Myocyte (in vitro differentiated cells): Measurements from ENCODE around the gene TRAPPC10. TPM values are rescaled to one million over a fixed set of nuclear protein-coding genes. Genes with fewer than 3 reads are reported as not detected.
A peak's percentile ranks its signal among the peaks of the same experiment; 100 is the strongest.

Experiments used
- DNase-seq: peaks from one replicate; pipeline ENCODE4 v3.0.0-alpha.2; 2012; ENCODE audit warnings: low read depth
- total RNA-seq: library from RNA; depleted of rRNA; stranded (reverse); fragments of >200 nt; gene quantifications from 2 replicates; pipeline ENCODE4 v1.2.3, GENCODE V29; 2014

TRAPPC10 gene
- total RNA-seq, 1 donor from 2014 or later = 22.4 TPM

DNA sequence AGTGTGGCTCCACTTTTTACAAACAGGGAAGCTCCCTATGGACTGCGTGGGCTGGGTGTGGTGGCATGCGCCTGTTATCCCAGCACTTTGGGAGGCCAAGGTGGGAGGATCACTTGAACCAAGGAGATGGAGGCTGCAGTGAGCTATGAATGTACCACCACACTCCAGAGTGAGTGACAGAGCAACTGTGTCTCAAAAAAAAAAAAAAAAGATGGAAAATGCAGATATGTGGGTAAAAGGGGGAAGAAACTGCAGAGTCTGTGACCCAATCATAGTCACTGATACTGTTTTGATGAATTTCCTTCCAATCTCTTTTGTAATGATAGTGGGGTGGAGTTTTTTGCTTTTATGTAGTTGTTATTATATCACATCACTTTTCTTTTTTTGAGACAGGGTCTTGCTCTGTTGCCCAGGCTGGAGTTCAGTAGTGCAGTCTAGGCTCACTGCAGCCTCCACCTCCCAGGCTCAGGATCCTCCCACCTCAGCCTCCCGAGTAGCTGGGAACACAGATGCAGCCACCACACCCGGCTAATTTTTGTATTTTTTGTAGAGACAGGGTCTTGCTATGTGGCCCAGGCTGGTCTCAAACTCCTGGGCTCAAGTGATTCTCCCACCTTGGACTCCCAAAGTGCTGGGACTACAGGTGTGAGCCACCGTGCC, 8.7 kb upstream of the TRAPPC10 start:
- DNase-seq = no peak

DNA sequence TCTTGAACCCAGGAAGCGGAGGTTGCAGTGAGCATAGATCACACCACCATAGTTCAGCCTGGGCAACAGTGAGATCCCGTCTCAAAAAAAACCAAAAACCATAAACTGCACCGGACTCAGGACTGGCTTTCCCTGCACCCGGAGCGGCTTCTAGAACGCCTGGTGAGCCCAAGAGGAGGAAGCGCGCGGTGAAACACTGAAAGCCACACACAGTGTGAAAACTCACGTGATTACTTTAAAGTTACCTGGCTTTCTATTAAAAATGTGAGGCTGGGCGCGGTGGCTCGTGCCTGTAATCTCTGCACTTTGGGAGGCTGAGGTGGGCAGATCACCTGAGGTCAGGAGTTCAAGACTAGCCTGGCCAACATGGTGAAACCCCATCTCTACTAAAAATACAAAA, 7.0 kb upstream of the TRAPPC10 start:
- no peak for DNase-seq

DNA sequence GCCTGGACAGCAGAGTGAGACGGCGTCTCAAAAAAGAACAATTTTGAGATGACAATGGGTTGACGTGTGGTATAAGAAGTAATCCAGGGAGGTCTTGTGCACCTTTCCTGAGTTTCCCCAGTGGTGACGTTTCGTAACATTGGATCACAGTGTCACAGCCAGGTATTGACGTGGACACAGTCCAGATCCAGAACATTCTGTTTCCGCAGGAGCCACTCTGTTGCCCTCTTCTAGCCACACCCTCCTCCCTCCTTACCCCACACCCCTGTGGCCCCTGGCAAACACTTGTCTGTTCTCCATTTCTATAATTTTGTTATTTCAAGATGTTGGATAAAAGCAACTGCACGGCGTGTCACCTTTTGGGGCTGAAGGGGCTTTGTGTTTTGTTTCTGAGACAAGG, 6.5 kb upstream of the TRAPPC10 start:
- DNase-seq = no peak

DNA sequence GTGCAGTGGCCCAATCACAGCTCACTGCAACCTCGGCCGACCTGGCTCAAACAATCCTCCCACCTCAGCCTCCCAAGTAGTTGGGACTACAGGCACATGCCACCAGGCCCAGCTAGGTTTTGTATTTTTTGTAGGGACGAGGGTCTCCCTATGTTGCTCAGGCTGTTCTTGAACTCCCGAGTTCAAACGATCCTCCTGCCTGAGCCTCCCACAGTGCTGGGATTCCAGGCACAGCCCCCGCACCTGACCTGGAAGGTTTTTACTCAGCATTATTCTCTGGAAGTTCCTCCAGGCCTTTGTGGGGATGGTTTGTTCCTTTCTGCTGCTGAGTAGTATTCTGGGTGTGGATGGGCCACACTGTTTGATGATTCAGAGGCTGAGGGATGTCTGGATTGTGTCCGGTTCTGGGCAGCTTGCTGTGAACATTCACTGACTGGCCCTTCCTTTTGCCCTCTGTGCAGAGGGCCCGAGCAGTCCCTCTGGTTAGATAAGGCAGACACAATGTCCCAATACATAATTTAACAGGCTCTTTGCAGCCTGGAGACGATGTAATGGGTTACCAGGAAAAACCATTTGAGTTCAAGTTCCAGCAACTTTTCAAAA, 6.0 kb upstream of the TRAPPC10 start:
- DNase-seq = peak; percentile 79

DNA sequence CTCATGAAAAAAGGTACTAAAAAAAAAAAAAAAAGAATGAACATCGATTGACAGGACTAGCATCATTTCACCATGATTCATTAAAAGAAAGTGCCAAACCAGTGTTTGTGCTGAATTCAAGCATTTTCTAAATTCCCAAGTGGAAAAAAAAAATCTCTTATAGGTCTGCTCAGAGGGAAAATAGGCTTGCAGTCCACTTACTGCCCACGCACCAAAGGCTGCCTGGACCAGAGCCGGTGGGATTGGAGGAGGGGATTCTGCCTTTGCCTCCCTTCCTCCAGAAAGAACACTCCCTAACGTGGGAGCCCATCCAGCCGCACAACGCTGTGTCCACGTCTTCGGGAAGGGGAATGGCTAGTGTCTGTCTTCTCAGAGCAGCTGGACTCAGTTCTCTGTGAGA, 5.5 kb upstream of the TRAPPC10 start:
- no peak for DNase-seq

DNA sequence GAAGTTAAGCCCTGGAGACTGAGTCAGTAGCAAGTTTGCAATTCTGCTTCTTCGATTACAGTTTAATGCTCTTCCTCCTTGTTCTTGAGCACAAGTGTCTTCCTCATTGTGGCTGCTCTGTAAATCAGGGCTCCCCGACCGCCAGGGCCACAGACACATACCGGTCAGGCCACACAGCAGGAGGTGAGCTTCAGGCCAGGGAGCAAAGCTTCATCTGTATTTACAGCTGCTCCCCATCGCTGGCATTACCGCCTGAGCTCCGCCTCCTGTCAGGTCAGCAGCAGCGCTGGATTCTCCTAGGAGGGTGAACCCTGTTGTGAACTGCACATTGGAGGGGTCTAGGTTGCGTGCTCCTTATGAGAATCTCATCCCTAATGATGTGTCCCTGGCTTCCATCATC, 1.7 kb upstream of the TRAPPC10 start:
- peak; percentile 36 for DNase-seq

DNA sequence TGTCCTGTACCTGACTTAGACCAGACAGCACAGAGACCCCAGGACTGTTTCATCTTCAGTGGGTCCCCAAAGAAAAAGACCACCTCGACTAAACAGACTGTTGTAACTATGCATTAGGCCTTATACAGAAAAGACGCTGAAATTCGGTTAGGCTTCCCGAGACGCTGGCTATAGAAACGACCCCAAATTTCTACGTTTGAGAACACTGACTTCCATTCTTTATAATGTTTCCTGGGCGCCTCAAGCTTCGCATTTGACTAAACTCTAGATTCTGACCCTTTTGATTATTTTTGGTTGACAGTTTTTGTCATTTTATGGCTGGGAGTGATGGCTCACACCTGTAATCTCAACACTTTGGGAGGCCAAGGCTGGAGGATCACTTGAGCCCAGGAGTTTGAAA, 986 bp upstream of the TRAPPC10 start:
- DNase-seq = no peak

DNA sequence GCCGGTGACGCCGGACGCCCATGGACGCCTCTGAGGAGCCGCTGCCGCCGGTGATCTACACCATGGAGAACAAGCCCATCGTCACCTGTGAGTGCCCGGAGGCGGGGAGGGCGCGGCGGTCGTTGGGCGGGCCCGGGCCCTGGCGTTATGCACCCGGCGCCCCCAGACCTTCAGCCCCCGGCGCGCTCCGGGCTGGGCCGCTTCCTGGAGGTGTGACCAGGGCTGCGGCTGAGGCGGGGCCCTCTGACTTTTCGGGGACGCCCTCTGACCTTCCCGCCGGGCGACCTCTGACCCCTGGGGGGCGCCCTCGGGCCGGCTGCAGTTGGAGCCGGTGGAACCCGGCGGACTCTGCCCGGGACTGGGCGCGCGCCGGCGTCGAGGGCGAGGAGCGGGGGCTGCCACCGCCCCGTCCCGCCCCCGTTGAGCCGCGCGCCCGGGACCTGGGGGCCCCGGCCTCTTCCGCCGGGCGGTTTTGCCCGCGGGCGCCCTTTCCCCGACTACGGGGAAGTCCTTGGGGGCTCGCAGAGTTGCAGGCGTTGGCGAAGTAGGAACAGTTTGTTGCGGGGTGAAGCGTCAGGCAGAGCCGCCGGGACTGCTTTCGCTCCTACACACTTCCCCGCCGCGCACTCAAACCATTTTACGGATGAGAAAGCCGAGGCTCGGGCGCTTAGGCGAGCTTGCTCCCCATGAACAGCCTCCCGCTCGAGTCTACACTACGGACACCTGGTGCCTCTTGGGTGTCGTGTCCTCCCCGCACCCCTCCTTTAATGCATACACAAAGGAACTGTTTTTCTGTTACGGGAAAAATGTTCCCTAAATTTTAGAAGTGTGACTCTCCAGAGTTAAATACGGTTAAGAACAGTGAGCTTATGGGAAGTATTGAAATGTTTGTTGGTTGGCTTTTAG, 618 bp downstream of the TRAPPC10 start:
- peak; percentile 44 for DNase-seq

DNA sequence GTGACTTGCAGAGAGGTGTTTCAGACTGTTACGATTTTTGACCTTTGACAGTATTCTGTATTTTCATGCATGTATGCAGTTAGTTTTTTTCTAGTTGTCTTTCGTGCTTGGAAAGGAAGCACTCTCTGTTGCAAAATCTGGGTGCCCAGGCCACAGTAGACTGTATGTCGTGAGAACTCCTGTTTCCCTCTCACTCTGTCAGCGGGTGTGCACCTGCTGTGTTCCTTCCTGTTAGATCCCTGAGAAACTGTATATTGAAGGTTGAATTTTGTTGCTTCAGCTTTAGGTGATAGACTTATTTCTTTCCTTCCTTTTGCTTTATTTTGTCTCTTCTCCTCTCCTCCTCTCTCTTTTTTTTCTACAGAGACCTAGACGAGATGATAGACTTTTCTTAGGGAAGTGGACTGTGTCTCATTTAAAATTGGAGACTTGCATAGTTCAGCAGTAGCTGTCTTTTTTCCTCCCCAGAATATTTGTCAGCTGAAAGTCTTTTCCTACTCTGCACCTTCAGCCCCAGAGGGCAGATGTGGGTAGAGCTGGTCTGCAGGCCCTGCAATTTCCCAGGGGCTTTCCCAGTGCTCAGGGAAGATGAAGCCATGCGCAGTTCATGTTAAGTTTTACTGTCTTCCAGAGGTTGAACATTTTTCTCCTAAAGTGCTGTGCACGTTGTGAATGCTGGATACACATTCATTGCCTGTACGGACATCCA, 1.4 kb downstream of the TRAPPC10 start:
- peak; percentile 53 for DNase-seq

DNA sequence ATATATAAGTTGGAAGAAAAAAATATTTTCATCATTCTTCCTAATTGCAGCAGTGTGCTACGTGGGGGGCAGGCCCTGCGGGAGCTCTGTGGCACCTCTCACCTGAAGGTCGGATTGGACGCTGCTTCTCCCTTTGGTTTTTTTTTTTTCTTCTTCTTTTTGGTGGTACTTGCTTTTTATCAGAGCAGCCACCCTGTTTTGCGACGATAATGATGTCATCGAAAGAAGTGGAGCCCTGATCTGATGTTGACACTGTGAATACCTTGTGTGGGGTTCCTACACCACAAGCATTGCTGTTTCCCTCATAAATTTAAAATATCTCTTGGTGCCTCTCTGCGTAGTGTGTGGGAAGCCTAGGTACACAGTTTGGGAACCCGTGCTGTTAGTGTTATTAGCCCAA, 5.5 kb downstream of the TRAPPC10 start:
- no peak for DNase-seq

DNA sequence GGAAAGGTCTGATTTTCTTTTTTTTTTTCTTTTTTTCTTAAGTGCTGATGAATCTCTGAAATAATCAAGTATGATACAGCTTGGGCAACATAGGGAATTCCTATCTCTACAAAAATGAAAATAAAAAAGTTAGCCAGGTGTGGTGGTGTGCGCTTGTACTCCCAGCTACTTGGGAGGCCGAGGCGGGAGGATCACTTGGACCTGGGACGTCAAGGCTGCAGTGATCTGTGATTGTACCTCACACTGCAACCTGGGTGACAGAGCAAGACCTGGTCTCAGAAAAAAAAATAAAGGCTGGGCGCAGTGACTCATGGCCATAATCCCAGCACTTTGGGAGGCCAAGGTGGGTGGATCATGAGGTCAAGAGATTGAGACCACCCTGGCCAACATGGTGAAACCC, 6.0 kb downstream of the TRAPPC10 start:
- DNase-seq = no peak

DNA sequence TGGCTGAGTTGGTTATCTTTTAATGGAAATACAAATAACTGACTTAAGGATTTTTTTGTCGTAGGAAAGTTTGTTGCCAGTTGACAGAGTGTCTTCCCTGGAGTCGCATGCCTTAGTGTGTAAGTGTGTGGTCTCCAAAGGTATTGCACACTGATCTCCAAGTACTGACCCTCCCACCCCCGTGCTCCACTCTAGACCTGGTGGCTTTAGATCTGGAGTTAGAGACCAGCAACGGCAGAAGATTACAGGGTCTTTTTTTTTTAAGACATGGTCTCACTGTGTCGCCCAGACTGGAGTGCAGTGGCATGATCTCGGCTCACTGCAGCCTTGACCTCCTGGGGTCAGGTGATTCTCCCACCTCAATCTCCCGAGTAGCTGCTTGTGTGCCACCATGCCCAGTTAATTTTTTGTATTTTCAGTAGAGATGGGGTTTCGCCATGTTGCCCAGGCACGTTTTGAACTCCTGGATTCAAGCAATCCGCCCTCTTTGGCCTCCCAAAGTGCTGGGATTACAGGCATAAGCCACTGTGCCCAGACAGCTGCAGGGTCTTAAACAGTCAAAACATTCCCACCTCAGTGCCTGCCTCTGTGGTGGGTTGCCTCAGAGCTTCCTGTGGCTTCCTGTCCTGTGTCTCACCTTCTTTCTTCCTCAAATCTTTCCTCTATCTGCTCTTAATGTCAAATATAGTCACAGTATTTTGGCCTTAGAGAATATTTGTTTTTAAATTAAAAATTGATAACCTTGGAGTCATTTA, 6.9 kb downstream of the TRAPPC10 start:
- peak; percentile 31 for DNase-seq

DNA sequence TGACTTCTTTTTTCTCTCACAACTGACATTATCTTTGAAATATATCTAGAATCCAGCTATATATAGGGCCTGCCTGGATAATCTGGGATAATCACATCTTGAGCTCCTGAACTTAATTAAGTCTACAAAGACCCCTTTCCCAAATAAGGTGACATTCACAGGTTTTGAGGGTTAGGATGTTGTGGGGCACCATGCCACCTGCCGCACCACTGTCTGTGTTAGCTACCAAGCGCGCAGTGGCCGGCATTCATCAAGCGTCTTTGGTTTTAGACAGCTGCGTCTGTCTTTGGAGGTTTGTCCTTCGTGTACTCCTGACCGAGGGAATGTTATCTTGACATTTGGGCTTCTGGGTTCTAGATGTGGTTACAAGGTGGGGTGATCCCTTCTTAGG, 7.5 kb downstream of the TRAPPC10 start:
- DNase-seq = peak; percentile 55

DNA sequence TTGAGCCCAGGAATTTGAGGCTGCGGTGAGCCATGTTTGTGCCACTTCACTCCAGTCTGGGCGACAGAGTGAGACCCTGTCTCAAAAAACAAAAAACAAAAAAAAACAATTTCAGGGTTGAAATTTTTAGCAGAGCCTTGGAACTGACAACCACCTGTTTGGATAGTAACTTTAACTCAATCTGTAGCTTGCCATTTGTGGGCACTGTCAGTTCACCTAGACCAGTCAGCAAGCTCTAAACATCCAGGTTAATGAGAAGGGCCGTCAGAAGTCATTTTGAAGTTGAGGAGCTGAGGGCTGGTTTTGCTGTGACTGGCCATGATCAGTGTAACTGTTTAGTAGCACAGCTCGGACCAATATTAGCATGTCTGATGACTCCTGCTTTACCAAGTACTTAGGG, 8.4 kb downstream of the TRAPPC10 start:
- no peak for DNase-seq

DNA sequence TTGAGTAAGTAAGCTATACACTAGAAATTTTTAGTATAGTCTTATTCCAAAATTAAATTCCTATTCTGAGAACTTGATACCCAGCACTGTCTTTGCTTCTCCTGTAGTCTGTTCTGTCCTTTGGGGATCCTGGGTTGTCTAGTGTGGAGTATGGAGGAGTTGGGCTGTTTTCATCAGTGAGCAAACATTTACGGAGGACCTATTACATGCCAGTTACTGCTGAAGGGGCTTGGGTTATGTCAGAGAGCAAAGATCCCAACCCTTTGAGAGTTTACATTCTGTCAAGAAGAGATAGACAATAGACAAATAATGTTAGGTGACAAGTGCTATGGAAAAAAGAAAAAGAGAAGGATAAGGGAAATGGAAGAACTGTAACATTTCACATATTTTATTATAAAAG, 9.0 kb downstream of the TRAPPC10 start:
- no peak for DNase-seq

DNA sequence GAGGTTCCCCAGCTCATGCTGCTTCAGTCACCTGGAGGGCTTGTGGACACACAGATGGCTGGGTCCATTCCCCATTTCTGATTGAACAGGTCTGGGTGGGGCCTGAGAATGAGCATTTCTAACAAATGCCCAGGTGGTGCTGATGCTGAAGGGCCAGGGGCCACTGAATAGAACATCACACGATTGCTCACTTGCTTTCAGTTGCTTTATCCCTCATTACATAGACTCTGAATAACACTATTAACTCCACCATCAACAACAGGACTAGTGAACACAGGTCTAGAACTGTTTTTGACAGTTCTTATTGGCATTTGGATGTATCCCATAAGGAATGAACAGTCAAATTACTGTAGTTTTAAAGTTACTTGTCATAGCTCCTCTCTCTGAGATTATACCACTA, 12.1 kb downstream of the TRAPPC10 start:
- no peak for DNase-seq

DNA sequence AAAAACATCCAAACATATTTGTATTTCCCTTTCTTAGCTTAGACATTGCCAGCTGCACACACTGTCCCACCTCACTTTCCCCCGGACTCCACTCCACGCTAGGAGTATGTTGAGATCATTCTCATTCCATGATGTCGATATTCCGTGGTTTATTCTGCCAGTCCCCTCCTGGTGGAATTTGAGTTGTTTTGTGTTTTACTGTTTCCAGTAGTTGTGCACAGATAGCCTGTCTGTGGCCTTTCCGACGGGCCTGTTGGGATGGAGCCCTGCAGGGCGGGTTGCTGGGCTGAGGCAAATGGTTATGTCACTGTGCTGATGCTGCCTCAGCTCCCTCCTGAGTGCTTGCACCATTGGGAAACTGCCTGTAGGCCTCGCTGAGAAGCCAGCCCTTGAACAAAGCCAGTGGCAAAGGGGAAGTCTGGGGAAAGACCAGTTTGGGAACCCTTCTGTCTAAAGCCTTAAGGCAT, 12.8 kb downstream of the TRAPPC10 start:
- peak; percentile 26 for DNase-seq

DNA sequence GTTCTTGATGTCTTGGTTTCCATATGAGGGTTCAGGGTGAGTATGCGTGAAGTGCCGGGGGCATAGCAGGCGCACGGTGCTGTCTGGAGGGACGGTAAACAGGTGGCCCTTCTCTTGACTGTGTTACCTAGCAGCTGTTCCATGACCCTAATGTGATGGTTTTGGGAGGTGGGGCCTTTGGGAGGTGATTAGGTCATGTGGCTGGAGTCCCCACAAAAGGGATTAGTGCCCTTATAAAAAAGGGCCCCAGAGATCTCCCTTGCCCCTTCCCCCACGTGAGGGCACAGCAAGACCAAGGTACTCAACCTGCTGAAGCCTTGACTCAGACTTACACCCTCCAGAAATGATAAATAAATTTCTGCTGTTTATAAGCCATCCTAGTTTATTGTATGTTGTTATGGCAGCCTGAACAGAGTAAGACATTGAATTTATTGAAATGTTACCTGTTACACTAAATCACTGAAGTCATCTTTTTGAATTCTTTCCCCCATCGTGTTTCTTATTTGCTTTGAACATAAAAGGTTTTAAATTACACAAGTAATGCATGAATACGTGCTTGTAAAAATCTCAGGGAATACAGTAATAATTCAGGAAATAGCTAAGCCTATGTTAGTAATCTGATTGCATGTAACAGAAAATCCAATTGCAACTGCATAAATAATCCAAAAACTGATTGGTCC, 15.6 kb downstream of the TRAPPC10 start:
- DNase-seq = no peak

DNA sequence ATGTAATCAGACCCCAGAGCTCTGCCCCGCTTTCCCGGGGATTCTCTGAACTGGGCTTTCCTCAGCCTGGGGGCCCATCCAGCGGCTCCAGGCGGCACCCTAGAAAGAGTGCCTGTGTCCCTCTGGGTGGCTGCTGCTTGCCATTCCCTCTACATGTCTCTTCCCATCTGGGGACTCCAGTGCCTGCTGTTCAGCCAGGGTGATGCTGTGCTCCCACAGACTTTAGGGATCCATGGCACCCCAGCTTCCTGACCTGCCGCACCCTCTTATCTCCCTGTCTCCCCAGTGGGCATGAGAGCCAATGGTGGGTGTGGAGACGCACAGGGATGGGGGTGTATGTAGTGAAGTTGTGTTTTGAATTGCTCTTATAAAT, 16.2 kb downstream of the TRAPPC10 start:
- no peak for DNase-seq

DNA sequence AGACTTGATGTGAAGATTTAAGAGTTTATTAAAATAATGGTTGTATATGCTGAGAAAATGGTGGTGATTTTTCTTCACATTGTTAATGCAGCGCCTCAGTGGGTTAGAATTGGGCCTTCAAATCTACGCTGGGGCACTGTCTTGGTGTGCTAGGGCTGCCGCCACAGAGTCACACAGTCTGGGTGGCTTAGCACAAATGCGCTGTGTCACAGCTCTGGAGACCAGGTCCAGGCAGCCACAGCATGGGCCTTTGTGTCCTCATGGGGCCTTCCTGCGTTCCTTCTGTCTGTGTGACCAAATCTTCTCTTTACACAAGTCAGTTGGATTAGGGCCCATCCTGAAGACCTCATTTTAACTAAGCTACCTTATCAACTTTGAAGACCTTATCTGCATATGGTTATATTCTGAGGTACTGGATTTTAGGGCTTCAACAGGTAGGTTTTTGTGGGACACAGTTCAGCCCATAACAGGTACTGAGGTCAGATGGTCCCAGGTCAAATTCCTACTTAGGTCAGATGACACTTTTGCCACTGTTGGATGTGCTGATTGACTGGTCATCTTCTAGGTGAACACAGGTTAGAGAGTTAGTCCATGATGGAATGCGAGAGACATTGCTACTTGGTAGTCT, 17.5 kb downstream of the TRAPPC10 start:
- DNase-seq = no peak
